HAP-1 (cell line): Measurements from ENCODE around the gene KSR2.
"Not testable (repeated sequence)": the region's sequence is repeated elsewhere in the genome, so short reads cannot be mapped to it uniquely, and the experiment has no call there.

Experiments used
- DNase-seq, 2 experiments: peaks; one replicate each; pipeline ENCODE4 v3.0.0-alpha.2; 2016 to 2020; ENCODE audit warnings: low spot score in 2 of 2
- H3K27me3 ChIP-seq: fragments of 250-450 bp; sonication (Bioruptor Pico); 2 replicates; pipeline ENCODE4 v1.5.1; 2020; ENCODE audit warnings: low read depth, mild to moderate bottlenecking, moderate library complexity
- H3K36me3 ChIP-seq: fragments of 250-450 bp; sonication (Bioruptor Pico); replicated peaks from 2 replicates; pipeline ENCODE4 v1.5.1; 2020; ENCODE audit warnings: mild to moderate bottlenecking
- H3K4me1 ChIP-seq: fragments of 250-450 bp; sonication (Bioruptor Pico); 2 replicates; pipeline ENCODE4 v1.5.1; 2020; ENCODE audit warnings: mild to moderate bottlenecking
- H3K4me3 ChIP-seq: fragments of 250-450 bp; sonication (Bioruptor Pico); 2 replicates; pipeline ENCODE4 v1.5.1; 2020; ENCODE audit warnings: mild to moderate bottlenecking, moderate library complexity
- H3K9me3 ChIP-seq: fragments of 250-450 bp; sonication (Bioruptor Pico); 2 replicates; pipeline ENCODE4 v1.5.1; 2020; ENCODE audit warnings: mild to moderate bottlenecking, moderate library complexity
- in situ Hi-C: fragments of 300-500 bp; cut with MboI; formaldehyde crosslinking; loops from 3 replicates; pipeline ENCODE4 v1.14.3; 2020; ENCODE audit warnings: low sequenced_read_pairs, inconsistent platforms, mixed read lengths

KSR2 gene

DNA sequence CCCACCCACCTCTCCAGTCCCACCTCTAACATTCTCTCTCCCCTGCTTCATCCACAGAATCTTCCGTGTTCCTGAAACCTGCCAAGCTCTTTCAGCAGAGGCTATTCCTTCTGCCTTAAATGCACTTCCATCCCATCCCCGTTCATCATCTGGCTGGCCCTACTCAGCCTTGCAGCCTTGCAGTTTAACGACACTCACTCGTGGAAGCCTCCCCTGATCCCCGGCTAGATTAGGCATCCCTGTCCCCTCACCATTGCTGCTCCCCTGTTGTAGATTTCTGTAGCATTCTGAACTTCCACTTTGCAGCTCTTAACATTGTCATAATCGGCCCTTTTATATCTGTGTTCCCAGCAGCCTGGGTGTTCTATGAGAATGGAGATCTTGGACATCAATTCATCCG is 326.9 kb downstream of the KSR2 start:
- in situ Hi-C loops, result no loop called here
- no peaks in the 10 kb centered on the region for H3K27me3 ChIP-seq
- H3K36me3 ChIP-seq, result no peaks in the 10 kb centered on the region
- no peak for DNase-seq
- no peaks in the 10 kb centered on the region for H3K9me3 ChIP-seq
- H3K4me3 ChIP-seq, result no peak overlapping the region
- H3K4me1 ChIP-seq, result no peaks in the 10 kb centered on the region

DNA sequence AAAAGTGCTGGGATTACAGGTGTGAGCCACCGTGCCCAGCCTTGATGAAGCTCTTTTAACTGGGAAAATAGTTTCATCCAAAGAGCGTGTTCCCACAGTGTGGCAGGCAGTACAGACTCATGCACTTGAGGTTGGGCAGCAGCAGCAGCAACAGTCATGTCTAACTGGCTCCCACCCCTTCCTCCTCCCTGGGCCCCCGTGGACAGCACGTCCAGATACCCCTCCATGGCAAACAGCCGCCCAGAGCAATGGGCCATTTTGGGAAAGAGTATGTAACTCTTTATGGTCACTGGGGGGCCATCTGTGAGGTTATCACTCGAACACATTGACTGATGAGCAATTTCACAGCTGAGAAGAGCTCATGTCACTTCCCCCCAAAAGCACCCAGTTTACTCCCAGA is 328.3 kb downstream of the KSR2 start:
- in situ Hi-C loops, result no loop called here
- H3K4me3 ChIP-seq, result no peak overlapping the region
- H3K27me3 ChIP-seq, result no peaks in the 10 kb centered on the region
- no peaks in the 10 kb centered on the region for H3K36me3 ChIP-seq
- no peaks in the 10 kb centered on the region for H3K9me3 ChIP-seq
- H3K4me1 ChIP-seq, result no peaks in the 10 kb centered on the region
- DNase-seq, result no peak

DNA sequence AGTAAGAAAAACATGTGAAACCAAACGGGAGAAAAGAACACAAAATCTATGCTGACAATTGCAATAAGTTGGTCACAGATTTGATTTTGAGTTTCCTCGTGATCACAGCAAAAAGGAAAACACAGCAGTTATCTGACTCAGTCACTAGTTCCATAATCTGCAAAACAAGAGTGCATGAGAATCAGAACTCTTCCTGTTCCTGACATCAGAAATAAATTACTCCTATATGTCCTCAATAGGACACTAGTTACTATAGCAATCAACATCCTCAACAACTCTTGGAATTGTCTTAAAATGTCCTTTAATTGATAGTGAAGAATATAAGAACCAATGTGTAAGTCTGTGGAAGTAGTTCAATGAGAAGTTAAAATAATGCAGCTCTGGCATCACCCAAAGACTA is 339.3 kb downstream of the KSR2 start:
- Histone ChIP-seq H3K27me3 (no peaks in the 10 kb centered on the region), H3K4me1 (no peaks in the 10 kb centered on the region), H3K36me3 (no peaks in the 10 kb centered on the region), H3K9me3 (no peaks in the 10 kb centered on the region), H3K4me3 (no peak overlapping the region)
- no peak for DNase-seq
- in situ Hi-C loops, result no loop called here

DNA sequence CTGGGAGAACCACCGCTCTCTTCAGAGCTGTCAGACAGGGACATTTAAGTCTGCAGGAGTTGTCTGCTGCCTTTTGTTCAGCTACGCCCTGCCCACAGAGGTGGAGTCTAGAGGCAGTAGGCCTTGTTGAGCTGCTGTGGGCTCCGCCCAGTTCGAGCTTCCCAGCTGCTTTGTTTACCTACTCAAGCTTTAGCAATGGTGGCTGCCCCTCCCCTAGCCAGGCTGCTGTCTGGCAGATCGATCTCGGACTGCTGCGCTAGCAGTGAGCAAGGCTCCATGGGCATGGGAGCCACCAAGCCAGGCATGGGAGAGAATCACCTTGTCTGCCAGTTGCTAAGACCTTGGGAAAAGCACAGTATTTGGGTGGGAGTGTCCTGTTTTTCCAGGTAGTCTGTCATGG is 340.1 kb downstream of the KSR2 start:
- H3K4me1 ChIP-seq, H3K36me3 ChIP-seq, H3K27me3 ChIP-seq, H3K9me3 ChIP-seq, H3K4me3 ChIP-seq, in situ Hi-C loops: not testable (repeated sequence)
- peak in 1 of 2 experiments; percentile 14 for DNase-seq

DNA sequence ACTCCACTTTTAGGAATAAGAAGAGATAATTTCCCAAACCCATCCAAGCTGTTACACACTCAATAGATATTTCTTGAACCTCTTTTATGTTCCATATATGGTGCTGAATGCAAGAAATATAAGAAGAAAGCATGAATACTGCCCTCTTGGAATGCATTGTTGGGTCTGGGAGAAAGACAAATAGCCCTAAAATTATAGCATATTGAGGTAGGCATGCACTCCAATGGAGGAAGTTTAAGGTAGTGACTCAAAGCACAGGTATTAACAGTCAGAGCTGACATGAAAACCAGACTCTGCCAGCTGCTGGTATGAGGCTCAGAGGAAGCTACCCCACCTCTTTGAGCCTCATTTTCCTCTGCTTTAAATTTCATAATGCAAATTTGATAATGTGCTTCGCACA is 346.0 kb downstream of the KSR2 start:
- DNase-seq, result no peak
- in situ Hi-C loops, result no loop called here
- Histone ChIP-seq H3K36me3 (no peaks in the 10 kb centered on the region), H3K4me3 (no peak overlapping the region), H3K9me3 (no peaks in the 10 kb centered on the region), H3K27me3 (no peaks in the 10 kb centered on the region), H3K4me1 (no peaks in the 10 kb centered on the region)

DNA sequence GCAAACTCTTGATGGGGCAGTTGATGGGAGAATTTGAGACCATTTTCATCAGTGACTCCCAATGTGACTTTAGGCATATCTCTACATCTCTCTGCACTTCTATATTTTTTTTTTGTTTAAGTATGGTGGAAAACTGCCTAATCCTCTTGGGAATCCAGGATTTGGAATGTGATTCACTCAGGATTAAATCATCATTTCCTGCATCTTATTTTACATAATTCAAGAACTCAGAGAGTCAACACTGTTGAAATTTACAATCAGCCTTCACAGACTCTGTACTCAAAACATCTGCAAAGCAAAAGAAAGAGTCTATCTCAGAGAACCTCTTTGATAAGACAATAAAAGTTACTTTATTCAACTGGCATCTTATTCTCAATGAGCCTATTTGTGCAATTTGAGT is 346.7 kb downstream of the KSR2 start:
- H3K36me3 ChIP-seq, result no peaks in the 10 kb centered on the region
- DNase-seq, result no peak
- no peak overlapping the region for H3K4me3 ChIP-seq
- in situ Hi-C loops, result no loop called here
- H3K9me3 ChIP-seq, result no peaks in the 10 kb centered on the region
- no peaks in the 10 kb centered on the region for H3K27me3 ChIP-seq
- H3K4me1 ChIP-seq, result no peaks in the 10 kb centered on the region

DNA sequence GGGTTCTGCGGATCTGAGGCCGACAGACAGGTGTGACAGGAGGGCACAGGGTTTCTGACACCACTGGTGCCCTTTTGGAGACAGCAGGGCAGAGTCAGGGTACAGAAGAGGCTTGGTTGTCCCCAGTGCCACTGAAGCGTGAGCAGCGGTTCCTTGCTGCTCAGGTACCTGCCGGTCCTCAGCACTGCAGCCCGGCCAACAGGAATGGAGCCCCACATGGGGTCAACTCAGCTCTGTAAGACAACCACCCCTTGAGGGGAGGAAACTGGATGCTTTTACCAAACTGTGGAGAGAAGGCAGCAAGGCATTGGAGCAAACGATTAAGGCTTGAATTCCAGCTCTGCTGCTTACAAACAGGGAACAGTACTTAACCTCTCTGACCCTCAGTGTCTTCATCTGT is 361.0 kb downstream of the KSR2 start:
- in situ Hi-C loops, result no loop called here
- DNase-seq, result no peak
- no peaks in the 10 kb centered on the region for H3K36me3 ChIP-seq
- no peaks in the 10 kb centered on the region for H3K9me3 ChIP-seq
- H3K4me3 ChIP-seq, result no peak overlapping the region
- H3K27me3 ChIP-seq, result no peaks in the 10 kb centered on the region
- no peaks in the 10 kb centered on the region for H3K4me1 ChIP-seq

DNA sequence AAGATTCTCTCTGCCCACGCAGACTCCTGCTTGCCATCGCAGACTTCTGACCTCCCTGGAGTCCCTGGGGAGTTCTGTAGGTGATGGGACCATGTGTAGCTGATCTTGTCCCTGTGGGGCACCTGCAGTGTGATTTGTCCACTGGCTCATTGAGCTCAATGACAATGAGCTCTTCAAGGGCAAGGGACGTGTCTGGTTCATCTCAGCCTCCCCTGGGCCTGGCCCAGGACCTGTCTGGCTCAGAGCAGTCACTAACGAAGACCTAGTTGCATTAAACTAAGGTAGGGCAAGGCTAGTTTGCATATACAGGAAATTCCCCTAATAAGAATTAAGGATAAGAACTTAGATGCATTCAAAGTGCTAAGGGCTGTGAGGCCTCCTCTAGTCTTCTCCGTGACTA is 361.8 kb downstream of the KSR2 start:
- in situ Hi-C loops, result no loop called here
- H3K36me3 ChIP-seq, result no peaks in the 10 kb centered on the region
- H3K4me1 ChIP-seq, result no peaks in the 10 kb centered on the region
- no peaks in the 10 kb centered on the region for H3K9me3 ChIP-seq
- H3K4me3 ChIP-seq, result no peak overlapping the region
- H3K27me3 ChIP-seq, result no peaks in the 10 kb centered on the region
- DNase-seq, result no peak

DNA sequence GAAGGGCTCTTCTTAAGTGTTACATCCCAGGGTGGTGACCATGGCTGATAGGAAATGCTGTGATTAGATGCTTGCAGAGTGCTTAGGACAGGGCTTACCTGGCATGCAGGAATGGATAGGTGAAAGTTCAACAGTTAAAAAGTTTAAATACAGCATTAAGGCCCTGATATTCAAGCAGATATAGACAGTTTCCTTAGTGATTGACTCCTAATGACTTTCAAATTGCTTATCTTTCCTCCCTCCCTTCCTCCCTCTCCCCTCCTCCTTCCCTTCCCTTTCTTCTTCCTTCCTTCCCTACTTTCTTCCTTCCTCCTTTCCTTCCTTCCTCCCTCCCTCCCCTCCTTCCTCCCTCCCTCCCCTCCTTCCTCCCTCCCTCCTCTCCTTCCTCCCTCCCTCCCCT is 362.8 kb downstream of the KSR2 start:
- in situ Hi-C loops, result no loop called here
- no peaks in the 10 kb centered on the region for H3K4me1 ChIP-seq

DNA sequence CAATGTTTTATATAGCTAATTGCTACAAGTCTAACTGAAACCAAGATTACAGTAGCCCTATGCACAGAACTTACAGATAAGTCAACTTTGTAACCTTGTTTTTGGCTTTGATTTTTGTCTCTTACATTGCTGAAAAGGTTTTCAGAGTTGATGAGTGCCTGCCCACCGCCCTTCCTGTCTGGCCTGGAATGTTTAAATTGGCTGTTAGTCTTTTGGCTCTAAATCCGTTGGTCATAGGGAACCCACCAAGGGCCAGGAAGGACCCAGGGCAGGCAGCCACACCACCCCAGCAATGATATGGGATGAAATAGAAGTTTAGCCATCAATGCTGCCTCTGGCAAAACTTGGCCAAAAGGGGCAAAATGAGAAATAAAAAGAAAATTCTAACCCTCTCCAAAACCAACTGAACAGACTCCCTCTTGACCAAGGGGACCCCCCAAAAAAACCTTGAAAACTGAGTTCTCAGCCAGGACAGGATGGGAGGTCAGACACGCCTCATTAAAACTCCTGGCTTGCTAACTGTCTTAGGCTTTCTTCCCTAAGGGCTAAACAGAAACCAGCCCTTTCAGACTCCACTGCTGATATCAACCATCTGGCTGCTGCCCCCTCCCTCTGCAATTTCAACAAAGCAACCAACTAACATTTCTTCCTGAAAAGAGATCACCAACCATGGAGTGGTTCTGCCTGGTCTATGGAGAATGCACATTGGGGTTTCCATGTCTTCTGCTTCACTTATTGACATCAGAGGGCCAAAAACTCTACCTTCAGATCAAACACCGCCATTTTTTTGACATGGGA is 365.3 kb downstream of the KSR2 start:
- H3K36me3 ChIP-seq, result no peaks in the 10 kb centered on the region
- H3K4me1 ChIP-seq, result no peaks in the 10 kb centered on the region
- in situ Hi-C loops, result no loop called here
- DNase-seq, result no peak
- H3K9me3 ChIP-seq, result no peaks in the 10 kb centered on the region
- H3K4me3 ChIP-seq, result no peak overlapping the region
- no peaks in the 10 kb centered on the region for H3K27me3 ChIP-seq

More for the DNA sequence above, 362.8 kb downstream of the KSR2 start:
- H3K36me3 ChIP-seq, result no peaks in the 10 kb centered on the region
- H3K4me3 ChIP-seq, result no peak overlapping the region
- H3K9me3 ChIP-seq, result no peaks in the 10 kb centered on the region
- DNase-seq, result no peak
- H3K27me3 ChIP-seq, result no peaks in the 10 kb centered on the region

DNA sequence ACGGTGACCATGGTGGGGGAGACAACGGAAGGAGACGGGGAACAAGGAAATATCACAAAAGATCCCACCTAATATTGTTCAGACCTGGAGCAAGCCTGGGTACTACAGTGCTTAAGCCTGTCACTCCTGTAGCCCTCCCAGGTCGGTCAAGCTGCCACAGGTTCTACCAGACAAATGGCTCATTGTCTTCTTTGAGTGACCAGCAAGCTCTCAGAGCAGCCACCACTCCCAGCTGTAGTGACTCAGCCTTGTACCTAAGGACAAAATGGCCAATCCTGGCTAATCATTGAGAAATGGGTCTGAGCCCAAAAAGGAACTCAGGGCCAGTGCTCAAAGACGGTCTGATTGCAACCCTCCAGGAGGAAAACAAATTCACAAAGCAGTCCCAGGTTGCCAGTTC is 368.9 kb downstream of the KSR2 start:
- no peaks in the 10 kb centered on the region for H3K9me3 ChIP-seq
- no peak overlapping the region for H3K4me3 ChIP-seq
- DNase-seq, result no peak
- H3K36me3 ChIP-seq, result no peaks in the 10 kb centered on the region
- H3K4me1 ChIP-seq, result no peaks in the 10 kb centered on the region
- in situ Hi-C loops, result loop anchor here (25.0 kb wide), 1 partner anchor 388 kb away; no protein-coding TSS in a partner anchor
- H3K27me3 ChIP-seq, result no peaks in the 10 kb centered on the region

DNA sequence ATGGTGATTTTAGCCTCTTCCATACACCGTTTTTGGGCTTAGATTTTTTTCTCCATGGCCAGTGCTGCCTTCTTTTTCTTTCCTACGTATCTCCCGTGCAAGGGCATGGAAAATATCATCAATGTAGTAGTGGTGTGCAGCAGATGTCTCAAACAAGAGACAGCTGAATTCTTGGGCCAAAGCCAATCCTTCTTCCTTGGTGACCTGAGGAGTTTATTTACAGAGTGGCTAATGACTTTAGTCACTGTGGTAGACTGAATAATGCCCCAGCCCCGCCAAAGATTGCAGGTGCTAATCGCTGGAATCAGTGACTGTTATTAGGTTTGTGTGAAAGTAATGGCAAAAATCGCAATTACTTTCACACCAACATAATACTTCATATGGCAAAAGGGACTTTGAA is 371.8 kb downstream of the KSR2 start:
- in situ Hi-C loops, result loop anchor here (25.0 kb wide), 1 partner anchor 385 kb away; no protein-coding TSS in a partner anchor
- Histone ChIP-seq H3K36me3 (no peaks in the 10 kb centered on the region), H3K4me1 (no peaks in the 10 kb centered on the region), H3K9me3 (no peaks in the 10 kb centered on the region), H3K27me3 (no peaks in the 10 kb centered on the region), H3K4me3 (no peak overlapping the region)
- no peak for DNase-seq

DNA sequence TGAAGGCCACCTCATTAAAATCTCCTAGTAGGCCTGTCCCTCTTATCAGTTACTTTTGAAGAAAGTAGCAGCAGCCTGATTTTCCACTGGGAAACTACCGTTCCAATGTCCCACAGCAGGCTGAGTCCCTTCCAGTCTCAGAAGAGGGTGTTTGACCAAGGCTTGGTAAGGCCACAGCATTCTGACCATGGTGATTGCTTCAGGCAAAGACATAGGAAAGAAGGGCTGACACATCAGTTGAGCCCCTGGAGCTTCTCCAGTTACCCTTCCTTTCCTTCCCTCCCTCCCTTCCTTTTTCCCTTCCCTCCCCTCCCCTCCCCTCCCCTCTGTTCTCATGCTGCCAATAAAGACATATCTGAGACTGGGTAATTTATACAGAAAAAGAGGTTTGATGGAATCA is 373.0 kb downstream of the KSR2 start:
- no peaks in the 10 kb centered on the region for H3K36me3 ChIP-seq
- no peak for DNase-seq
- in situ Hi-C loops, result loop anchor here (25.0 kb wide), 1 partner anchor 383 kb away; no protein-coding TSS in a partner anchor
- no peak overlapping the region for H3K4me3 ChIP-seq
- no peaks in the 10 kb centered on the region for H3K27me3 ChIP-seq
- no peaks in the 10 kb centered on the region for H3K4me1 ChIP-seq
- no peaks in the 10 kb centered on the region for H3K9me3 ChIP-seq

DNA sequence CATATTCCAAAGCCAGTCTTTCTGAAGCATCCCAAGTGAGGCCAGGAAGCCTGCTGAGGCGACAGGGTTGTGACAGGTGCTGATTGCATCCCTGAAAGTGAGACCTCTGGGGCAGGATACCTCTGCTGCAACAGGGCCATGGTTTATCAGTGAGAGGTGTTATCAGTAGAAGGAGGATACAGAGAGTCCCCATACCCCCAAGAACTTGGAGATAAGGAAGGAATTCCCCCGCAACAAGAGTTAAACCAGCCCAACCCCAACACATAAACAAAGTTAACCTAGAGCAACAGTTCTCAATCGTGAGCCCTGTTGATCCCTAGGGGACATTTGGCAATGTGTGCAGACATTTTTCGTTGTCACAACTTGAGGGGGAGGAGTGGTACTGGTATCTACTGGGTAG is 374.3 kb downstream of the KSR2 start:
- Histone ChIP-seq H3K36me3 (no peaks in the 10 kb centered on the region), H3K4me1 (no peaks in the 10 kb centered on the region), H3K4me3 (no peak overlapping the region), H3K9me3 (no peaks in the 10 kb centered on the region), H3K27me3 (no peaks in the 10 kb centered on the region)
- DNase-seq, result no peak
- in situ Hi-C loops, result loop anchor here (25.0 kb wide), 1 partner anchor 382 kb away; no protein-coding TSS in a partner anchor
